Measurements from ENCODE around the gene PMFBP1. TPM values are rescaled to one million over a fixed set of nuclear protein-coding genes. Genes with fewer than 3 reads are reported as not detected.

PMFBP1 gene
- total RNA-seq, 1 donor from 2014 or later: 0.38 TPM

GRCh38 chr16:72166954-72167561 lies 4.9 kb downstream of the PMFBP1 start:
- Mint-ChIP-seq H3K27ac (ENCODE audit: unreplicated experiment) (no peak overlapping the region), H3K4me3 (ENCODE audit: unreplicated experiment) (no peak overlapping the region), H3K9me3 (ENCODE audit: unreplicated experiment) (no peaks in the 10 kb centered on the region), H3K36me3 (ENCODE audit: low read depth, unreplicated experiment) (no peaks in the 10 kb centered on the region), H3K4me1 (ENCODE audit: unreplicated experiment) (no peaks in the 10 kb centered on the region), H3K27me3 (ENCODE audit: unreplicated experiment) (no peaks in the 10 kb centered on the region)
- TF ChIP-seq CTCF (IDR thresholded peaks at IDR 0.05; ENCODE audit: unreplicated experiment): no peak
- DNase-seq (ENCODE audit: low spot score): no peak

DNA sequence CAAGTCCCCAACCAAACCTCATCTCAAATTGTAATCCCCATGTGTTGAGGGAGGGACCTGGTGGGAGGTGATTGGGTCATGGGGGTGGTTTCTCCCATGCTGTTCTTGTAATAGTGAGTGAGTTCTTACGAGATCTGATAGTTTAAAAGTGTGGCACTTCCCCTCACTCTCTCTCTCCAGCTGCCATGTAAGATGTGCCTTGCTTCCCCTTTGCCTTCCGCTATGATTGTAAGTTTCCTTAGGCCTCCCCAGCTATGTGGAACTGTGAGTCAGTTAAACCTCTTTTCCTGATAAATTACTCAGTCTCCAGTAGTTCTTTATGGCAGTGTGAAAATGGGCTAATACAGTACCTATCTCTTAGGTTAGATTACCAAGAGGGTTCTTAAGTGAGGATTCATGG lies 5.8 kb downstream of the PMFBP1 start:
- DNase-seq (ENCODE audit: low spot score): no peak
- Mint-ChIP-seq H3K27ac (ENCODE audit: unreplicated experiment) (no peak overlapping the region), H3K9me3 (ENCODE audit: unreplicated experiment) (no peaks in the 10 kb centered on the region), H3K36me3 (ENCODE audit: low read depth, unreplicated experiment) (no peaks in the 10 kb centered on the region), H3K4me3 (ENCODE audit: unreplicated experiment) (no peak overlapping the region), H3K27me3 (ENCODE audit: unreplicated experiment) (no peaks in the 10 kb centered on the region), H3K4me1 (ENCODE audit: unreplicated experiment) (no peaks in the 10 kb centered on the region)
- no peak for TF ChIP-seq CTCF (IDR thresholded peaks at IDR 0.05; ENCODE audit: unreplicated experiment)

GRCh38 chr16:72164691-72165090 lies 7.3 kb downstream of the PMFBP1 start:
- Mint-ChIP-seq H3K4me3 (ENCODE audit: unreplicated experiment) (no peak overlapping the region), H3K27ac (ENCODE audit: unreplicated experiment) (no peak overlapping the region), H3K36me3 (ENCODE audit: low read depth, unreplicated experiment) (no peaks in the 10 kb centered on the region), H3K9me3 (ENCODE audit: unreplicated experiment) (no peaks in the 10 kb centered on the region), H3K27me3 (ENCODE audit: unreplicated experiment) (no peaks in the 10 kb centered on the region), H3K4me1 (ENCODE audit: unreplicated experiment) (no peaks in the 10 kb centered on the region)
- TF ChIP-seq CTCF (IDR thresholded peaks at IDR 0.05; ENCODE audit: unreplicated experiment): no peak
- DNase-seq (ENCODE audit: low spot score): no peak

GRCh38 chr16:72162105-72162692 lies 9.8 kb downstream of the PMFBP1 start:
- TF ChIP-seq CTCF (IDR thresholded peaks at IDR 0.05; ENCODE audit: unreplicated experiment): no peak
- Mint-ChIP-seq H3K27ac (ENCODE audit: unreplicated experiment) (no peak overlapping the region), H3K27me3 (ENCODE audit: unreplicated experiment) (no peaks in the 10 kb centered on the region), H3K4me3 (ENCODE audit: unreplicated experiment) (no peak overlapping the region), H3K9me3 (ENCODE audit: unreplicated experiment) (no peaks in the 10 kb centered on the region), H3K4me1 (ENCODE audit: unreplicated experiment) (no peaks in the 10 kb centered on the region), H3K36me3 (ENCODE audit: low read depth, unreplicated experiment) (no peaks in the 10 kb centered on the region)
- DNase-seq (ENCODE audit: low spot score): no peak

DNA sequence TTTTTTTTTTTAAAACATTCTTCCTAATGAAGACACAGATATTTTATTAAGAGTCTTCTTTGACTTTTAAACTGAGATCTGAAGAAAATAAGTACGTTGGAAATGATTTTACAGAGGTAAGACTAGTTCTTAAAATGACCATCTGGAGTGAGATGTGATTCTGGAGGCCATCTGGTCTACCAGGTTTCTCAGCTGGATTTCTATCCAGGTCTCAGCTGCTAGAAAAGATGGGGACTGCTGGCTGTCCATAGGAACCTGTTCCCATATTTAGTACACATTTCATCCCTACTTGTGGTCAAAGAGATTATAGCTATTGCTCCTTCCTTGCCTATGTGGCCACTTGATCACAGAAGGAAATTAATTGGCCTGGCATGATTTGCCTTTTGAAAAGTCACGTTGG lies 12.2 kb downstream of the PMFBP1 start:
- no peak for TF ChIP-seq CTCF (IDR thresholded peaks at IDR 0.05; ENCODE audit: unreplicated experiment)
- Mint-ChIP-seq H3K9me3 (ENCODE audit: unreplicated experiment) (no peaks in the 10 kb centered on the region), H3K27ac (ENCODE audit: unreplicated experiment) (no peak overlapping the region), H3K36me3 (ENCODE audit: low read depth, unreplicated experiment) (no peaks in the 10 kb centered on the region), H3K27me3 (ENCODE audit: unreplicated experiment) (peaks cover 2% of the 10 kb centered on the region), H3K4me3 (ENCODE audit: unreplicated experiment) (no peak overlapping the region), H3K4me1 (ENCODE audit: unreplicated experiment) (no peaks in the 10 kb centered on the region)
- DNase-seq (ENCODE audit: low spot score): no peak
